ENCODE results near the gene NMBR.
"Not testable (repeated sequence)": the region's sequence is repeated elsewhere in the genome, so short reads cannot be mapped to it uniquely, and the experiment has no call there.

Gene NMBR

GRCh38 chr6:142055219-142055618 lies 91.7 kb downstream of the NMBR start:
- no peak for DNase-seq

GRCh38 chr6:142051404-142051803 lies 95.5 kb downstream of the NMBR start:
- DNase-seq: no peak

GRCh38 chr6:142048593-142048980 lies 98.3 kb downstream of the NMBR start:
- no peak for DNase-seq

- DNase-seq: no peak
These were observed 98.9 kb downstream of the NMBR start for GRCh38 chr6:142047934-142048592.

GRCh38 chr6:142045380-142046278 lies 101.3 kb downstream of the NMBR start:
- DNase-seq: no peak

GRCh38 chr6:142035890-142036289 lies 111.0 kb downstream of the NMBR start:
- DNase-seq: no peak

GRCh38 chr6:142031035-142031434 lies 115.9 kb downstream of the NMBR start:
- no peak for DNase-seq

GRCh38 chr6:142030115-142030619 lies 116.8 kb downstream of the NMBR start:
- DNase-seq: no peak

- DNase-seq: no peak
These were observed 118.4 kb downstream of the NMBR start for GRCh38 chr6:142028527-142028926.

- DNase-seq: not testable (repeated sequence)
These were observed 119.1 kb downstream of the NMBR start for GRCh38 chr6:142027804-142028203.

GRCh38 chr6:142027074-142027473 lies 119.8 kb downstream of the NMBR start:
- no peak for DNase-seq

GRCh38 chr6:142026471-142026870 lies 120.5 kb downstream of the NMBR start:
- DNase-seq: no peak

Measured in NCI-H2081 (cell line).